PFSK-1 (cell line): Measurements from ENCODE around the gene NFKBIA.

ENCODE experiments used
- FOXP2 ChIP-seq: optimal IDR thresholded peaks from 2 replicates; pipeline ENCODE3; 2011; ENCODE audit warnings: borderline replicate concordance, control low read depth, inconsistent platforms; ENCODE audit not compliant: insufficient read depth; ENCODE audit errors: extremely low read length, extremely low read depth
- POLR2AphosphoS5 ChIP-seq: IDR thresholded peaks from 2 replicates; pipeline ENCODE4 v1.6.1; 2012; ENCODE audit warnings: low read depth, mild to moderate bottlenecking, control low read depth, low read length, moderate library complexity

DNA sequence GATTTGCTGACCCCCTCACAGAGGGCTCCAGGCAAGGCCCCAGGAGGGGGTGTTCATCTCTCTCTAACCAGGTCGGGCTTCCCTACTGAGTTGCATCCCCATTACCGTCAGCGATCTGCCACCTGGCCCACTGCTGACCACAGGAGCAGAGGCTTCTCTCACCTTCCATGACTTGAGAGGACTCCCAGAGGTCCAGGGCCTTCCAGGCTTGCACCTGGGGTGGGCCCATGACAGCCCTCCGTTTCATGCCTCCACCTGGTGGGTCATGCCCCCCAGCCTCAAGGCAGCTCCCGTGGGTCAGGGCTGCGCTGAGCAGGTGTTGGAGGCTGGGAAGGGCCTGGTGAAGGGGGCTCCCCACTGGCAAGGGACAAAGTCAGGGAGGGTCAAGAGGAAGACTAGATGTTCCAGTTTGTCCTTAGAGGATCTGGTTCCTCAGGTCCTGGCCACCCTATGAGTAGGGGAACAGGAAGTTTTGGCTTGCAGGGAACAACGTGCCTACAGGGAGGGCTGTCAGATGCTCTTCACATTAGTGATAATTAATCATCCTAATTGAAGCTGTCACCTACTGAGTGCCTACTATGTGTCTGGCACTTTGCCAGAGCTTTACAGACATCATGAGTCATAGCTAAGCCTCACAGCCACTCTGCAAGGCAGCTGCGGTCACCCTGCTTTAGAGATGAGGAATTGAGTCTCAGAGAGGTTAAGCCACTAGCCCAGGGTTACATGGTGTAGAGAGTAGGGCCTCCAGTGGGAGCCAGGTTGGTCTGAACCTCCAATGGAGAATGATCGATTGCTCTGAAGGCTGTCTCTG is 13.8 kb downstream of the NFKBIA start:
- no peak for TF ChIP-seq FOXP2
- no peak for TF ChIP-seq POLR2AphosphoS5
